Non-pigmented ciliary epithelial cell (primary cell): ENCODE data around the gene ALDH3B2.
"Not testable (repeated sequence)": the region's sequence is repeated elsewhere in the genome, so short reads cannot be mapped to it uniquely, and the experiment has no call there.

Experiments used
- DNase-seq: peaks from one replicate; pipeline ENCODE4 v3.0.0-alpha.2; 2010; ENCODE audit warnings: low read depth

ALDH3B2 gene

GRCh38 chr11:67642173-67643120 is 32.0 kb downstream of the ALDH3B2 start:
- DNase-seq = no peak

- no peak for DNase-seq
Measured at GRCh38 chr11:67641338-67642172, 32.9 kb downstream of the ALDH3B2 start.

- DNase-seq = no peak
Measured at GRCh38 chr11:67640758-67641337, 33.6 kb downstream of the ALDH3B2 start.

- DNase-seq = no peak
Measured at GRCh38 chr11:67640021-67640757, 34.2 kb downstream of the ALDH3B2 start.

DNA sequence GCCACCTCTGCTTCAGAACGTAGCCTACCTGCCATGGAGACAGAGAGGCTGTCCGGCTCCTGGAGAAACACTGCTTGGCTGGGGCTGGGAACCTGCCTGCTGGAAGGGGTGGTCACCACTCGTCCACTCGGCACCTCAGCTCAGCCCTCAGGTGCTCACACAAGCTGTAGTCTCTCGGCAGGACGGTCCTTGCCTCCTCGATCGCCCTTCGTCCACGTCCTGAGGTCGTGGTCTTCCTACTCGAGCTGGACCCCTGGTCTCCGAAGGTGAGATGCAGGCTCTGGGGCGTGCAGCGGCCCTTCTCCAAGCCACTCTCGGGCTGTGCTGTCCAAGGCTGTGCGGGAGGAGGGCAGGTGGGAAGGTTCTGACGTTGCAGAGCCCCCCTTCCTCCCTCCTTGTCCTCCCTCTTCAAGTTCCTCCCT is 35.0 kb downstream of the ALDH3B2 start, which contains the start of gene TBX10:
TSS of gene TBX10 (minus strand) at position 326 of the 422 bp plus-strand sequence. CDS start at position 35, 291 bp downstream.
- no peak for DNase-seq

DNA sequence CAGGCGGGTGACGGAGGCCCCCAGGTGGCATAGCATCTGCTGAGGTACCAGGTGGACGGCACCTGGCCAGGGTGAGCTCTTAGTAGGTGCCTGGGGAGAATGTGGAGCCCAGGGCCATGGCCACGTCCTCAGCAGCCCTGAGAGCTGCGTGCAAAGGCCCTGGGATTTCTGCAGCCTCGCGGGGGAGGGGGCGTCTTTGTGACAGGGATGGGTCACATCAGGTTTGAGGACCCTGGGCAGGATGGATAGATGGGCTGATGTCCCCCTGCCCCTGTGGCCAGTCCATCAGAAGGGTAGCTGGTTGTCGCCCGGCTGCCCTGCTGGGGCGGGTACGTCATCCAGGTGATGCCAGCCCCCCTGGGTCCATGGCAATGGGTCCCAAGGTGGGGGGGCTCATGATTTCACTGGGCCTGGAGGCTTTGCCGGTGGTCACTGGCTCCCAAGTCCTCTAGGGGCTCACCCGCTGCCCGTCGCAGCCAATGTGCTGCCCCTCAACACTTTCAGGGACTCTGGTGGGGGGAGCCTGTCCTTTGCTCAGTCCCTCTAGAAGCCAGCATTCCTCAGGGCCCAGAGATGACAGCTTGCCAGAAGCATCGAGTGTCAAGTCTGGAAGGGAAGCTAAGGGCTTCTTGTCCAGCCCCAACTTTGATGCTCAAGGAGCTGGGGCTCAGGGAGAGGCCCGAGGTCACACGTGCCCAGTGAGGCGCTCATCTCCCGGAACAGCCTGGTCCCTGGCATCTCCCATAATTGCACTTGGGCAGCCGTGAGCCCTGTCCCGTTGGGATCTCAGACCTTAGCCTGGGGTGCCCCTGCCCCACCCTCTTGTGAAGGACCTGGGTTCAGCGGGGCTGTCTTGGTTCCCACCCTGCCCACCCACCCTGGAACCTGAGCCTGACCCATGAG is 35.6 kb downstream of the ALDH3B2 start:
- DNase-seq = no peak

GRCh38 chr11:67637441-67637840 is 37.0 kb downstream of the ALDH3B2 start:
- not testable (repeated sequence) for DNase-seq

DNA sequence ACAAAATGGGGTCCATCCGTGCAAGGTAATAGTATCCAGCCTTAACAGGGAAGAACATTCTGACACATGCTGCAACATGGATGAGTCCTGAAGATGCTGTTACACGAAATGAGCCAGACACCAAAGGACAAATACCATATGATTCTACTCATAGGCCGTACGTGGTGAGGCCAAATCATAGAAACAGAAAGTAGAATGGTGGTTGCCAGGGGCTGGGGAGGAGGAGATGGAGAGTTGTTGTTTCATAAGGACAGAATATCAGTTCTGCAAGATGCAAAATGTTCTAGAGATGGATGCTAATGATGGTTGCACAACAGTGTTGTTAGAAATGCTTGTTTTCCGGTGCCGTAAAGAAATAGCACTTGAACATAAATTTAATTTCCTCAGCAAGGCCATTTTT is 37.5 kb downstream of the ALDH3B2 start:
- DNase-seq = no peak

DNA sequence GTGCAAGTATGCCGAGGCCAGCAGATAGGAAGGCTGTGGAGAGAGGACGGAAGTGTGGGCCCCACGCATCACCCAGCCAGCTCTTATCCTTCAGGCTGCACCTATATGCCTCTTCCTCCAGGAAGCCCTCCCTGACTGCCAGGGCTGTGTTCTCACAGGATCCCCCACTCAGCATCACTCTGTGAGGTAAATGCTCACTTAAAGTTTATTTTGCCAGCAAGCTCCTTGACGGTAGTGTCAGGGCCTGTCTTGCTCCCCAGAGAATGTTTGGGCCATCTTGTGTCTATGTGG is 39.2 kb downstream of the ALDH3B2 start:
- no peak for DNase-seq

- DNase-seq = no peak
Measured at GRCh38 chr11:67634366-67635230, 39.8 kb downstream of the ALDH3B2 start.

- DNase-seq = no peak
Measured at GRCh38 chr11:67633758-67634365, 40.6 kb downstream of the ALDH3B2 start.

DNA sequence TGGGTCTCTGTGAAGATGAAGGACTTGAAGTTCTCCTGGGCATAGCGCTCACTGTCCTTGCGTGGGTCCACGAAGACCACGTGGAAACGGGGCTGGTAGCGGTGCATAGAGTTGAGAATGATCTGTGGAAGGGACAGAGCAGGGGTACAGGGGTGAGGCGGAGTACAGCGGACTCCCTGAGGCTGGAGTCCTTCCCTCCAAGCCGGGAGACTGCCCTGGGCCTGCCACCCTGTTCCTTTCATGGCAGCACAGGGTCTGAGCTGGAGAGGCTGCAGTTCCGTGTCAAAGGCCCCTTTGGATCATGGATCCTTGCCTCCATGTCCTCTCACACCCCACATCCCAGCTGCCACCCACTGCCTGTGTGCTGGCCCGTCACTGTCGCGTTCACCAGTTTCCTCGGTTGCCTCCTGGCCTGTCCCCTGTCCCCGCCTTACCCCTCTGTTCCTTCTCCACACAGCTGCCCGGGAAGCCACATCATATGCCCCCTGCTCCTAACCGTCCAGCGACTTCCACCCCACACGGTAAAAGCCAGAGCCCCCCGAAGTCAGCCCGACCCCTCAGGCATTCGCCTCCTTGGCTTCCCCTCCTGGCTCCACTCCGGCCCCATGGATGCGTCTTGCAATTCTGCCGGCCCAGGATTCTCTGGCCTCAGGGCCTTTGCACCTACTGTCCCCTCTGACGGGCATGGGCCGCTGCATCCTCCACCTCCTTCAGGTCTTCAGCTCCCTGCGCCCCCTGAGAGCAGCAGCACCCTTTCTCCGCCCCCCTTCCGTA is 41.3 kb downstream of the ALDH3B2 start:
- no peak for DNase-seq

DNA sequence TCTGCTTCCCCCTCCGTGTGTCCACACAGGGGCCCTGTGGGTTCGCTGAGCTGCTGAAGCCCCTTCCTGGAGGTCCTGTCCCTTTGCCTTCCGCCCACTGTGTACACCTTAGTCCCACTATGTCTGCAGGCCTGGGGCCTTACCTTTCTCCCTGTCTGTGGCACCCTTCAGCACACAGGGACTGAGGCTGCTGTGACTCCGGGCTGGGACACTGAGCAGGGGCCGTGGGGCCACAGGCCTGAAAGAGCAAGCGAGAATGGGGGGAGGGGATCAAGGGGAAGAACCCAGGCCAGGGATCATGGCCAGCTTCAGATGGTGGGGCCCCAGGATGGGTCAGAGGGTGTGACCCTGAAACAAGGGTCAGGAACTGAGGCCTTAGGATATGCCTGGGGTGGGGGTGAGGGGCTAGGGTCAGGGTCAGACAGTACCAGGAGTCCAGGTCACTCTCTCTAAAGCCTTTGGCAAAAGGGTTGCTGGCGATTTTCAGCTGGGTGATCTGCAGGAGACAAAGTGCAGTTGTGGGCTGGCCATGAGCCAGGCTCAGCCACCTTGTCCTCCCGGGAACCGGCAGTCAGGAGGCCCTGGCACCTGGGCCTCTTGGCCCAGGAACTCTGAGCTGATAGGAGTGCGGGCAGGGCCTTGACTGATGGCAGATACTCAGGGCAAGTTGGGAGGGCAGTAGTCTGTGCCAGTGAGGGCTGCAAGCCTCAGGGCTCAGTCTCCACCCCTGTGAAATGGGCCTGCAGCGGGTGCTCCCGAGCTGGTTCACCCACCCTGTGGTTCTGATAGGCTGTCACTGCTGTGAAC is 42.0 kb downstream of the ALDH3B2 start:
- no peak for DNase-seq

DNA sequence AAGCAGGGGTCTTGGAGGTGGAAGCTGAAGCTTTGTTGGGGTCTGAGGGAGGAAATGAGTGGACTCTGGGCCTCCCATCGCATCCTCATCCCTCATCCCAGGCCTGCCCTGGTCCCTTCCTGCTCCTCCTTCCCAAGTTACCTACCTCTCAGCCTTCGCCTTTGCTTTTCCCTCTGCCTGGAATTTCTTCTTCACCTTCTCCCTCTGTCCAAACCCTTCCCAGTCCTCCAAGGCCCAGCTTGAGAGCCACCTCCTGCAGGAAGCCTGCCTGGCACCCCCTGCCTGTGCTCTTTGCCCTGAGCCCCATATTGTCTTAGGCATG is 42.6 kb downstream of the ALDH3B2 start:
- DNase-seq = no peak

- no peak for DNase-seq
Measured at GRCh38 chr11:67631411-67631810, 43.0 kb downstream of the ALDH3B2 start.

- no peak for DNase-seq
Measured at GRCh38 chr11:67630943-67631331, 43.5 kb downstream of the ALDH3B2 start.

GRCh38 chr11:67630228-67630942 is 44.0 kb downstream of the ALDH3B2 start:
- peak; percentile 67 for DNase-seq
